Cardiac fibroblast (primary cell): Measurements from ENCODE around the gene EIF2S2.

Source experiments
- DNase-seq, 2 donors: peaks; one replicate each; pipeline versions ENCODE4 v3.0.0 to v3.0.0-alpha.2; 2010; ENCODE audit warnings: low read depth in 2 of 2
- H3K4me3 ChIP-seq, 2 donors: replicated peaks in 1 of 2; 1 replicate in 1 of 2; 2 replicates in 1 of 2; pipeline ENCODE4 v1.5.1; 2011; ENCODE audit warnings: low read depth in 2 of 2, low read length in 2 of 2, mild to moderate bottlenecking in 2 of 2, moderate library complexity in 1 of 2
- TF ChIP-seq, protein P1 (sequence below): IDR thresholded peaks from one replicate; pipeline ENCODE4 v1.5.1; 2011; ENCODE audit warnings: low read depth, mild to moderate bottlenecking, low read length, inconsistent platforms

EIF2S2 gene

DNA sequence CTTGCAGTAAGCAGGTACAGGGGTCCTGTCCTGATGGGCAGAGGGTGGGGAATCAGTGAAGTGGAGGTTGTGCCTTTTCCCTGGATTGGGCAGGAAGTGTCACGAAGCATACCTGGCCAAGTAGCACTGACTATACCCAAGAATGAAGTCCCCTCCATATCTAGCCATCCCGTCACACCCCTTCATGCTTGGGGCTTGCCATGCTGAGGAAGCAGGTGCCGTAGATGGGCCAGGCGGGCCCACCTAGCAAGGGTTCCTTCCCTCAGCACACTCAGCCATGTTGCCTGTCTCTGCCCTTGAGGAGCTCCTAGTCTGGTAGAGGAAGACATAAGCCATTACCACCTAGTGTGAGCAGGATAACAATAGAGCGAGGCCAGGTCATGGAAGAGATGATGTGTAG, 33.5 kb downstream of the EIF2S2 start:
- TF ChIP-seq, protein P1, sequence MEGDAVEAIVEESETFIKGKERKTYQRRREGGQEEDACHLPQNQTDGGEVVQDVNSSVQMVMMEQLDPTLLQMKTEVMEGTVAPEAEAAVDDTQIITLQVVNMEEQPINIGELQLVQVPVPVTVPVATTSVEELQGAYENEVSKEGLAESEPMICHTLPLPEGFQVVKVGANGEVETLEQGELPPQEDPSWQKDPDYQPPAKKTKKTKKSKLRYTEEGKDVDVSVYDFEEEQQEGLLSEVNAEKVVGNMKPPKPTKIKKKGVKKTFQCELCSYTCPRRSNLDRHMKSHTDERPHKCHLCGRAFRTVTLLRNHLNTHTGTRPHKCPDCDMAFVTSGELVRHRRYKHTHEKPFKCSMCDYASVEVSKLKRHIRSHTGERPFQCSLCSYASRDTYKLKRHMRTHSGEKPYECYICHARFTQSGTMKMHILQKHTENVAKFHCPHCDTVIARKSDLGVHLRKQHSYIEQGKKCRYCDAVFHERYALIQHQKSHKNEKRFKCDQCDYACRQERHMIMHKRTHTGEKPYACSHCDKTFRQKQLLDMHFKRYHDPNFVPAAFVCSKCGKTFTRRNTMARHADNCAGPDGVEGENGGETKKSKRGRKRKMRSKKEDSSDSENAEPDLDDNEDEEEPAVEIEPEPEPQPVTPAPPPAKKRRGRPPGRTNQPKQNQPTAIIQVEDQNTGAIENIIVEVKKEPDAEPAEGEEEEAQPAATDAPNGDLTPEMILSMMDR: no peak
- no peak for DNase-seq
- no peak overlapping the region for H3K4me3 ChIP-seq

DNA sequence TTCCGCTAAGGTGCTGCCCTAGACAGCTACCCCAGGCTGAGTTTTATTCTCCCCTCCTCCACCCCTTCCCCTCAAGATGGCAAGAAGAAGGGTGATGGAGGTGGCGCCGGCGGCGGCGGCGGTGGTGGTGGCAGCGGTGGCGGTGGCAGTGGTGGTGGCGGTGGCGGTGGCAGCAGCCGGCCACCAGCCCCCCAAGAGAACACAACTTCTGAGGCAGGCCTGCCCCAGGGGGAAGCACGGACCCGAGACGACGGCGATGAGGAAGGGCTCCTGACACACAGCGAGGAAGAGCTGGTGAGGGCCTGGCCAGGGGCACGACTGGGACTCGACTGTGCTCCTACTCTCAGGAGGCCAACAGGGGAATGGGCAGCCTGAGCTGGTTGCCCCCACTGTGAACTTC, 35.1 kb downstream of the EIF2S2 start:
- H3K4me3 ChIP-seq: no peak overlapping the region
- TF ChIP-seq, protein P1: no peak
- no peak for DNase-seq

DNA sequence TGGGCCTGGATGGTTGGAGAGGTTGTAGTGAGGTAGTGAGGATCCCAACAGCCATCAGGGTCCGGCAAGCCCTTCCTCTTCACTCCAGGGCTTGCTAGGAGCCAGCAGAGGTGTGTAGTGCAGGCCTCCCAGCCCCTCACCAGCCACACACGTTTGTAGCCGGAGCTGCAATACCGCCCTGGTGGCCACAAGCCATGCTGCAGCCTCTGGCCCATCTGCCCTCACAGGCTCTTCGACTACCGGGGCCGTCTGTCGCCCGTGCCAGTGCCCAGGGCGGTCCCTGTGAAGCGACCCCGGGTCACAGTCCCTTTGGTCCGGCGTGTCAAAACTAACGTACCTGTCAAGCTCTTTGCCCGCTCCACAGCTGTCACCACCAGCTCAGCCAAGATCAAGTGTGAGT, 36.4 kb downstream of the EIF2S2 start:
- no peak overlapping the region for H3K4me3 ChIP-seq
- no peak for DNase-seq
- TF ChIP-seq, protein P1: peak; percentile 17

DNA sequence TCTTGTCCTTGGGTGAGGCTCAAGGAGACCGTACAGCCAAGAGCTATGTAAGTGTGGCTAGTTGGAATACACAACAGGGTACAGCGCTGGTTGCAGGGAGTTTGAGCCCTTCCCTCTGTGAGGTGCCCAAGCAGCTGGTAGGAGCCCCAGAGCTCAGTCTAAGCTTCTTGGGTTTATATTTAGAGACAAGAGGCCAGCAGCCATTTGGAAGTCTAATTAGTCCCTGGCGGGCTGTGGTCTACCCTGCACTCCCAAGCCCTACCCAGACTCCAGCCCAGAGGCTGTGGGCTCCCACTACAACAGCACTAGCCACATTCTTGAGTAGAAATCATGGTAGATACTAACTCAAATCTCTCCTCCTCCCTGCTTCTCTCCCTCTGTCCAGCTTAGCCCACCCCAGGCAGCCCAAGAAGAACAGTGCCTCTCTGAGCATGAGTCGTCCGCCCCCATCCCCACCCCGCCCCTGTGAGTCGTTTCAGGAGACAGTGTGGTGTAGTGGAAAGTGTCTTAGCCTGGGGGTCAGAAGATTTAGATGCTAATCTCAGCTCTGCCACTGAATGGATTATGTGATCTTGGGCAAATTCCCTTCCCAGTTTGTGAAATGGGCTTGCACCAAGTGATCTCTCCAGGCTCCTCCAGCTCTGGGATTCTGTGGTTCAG, 37.8 kb downstream of the EIF2S2 start:
- DNase-seq: no peak
- TF ChIP-seq, protein P1: no peak
- H3K4me3 ChIP-seq: no peak overlapping the region

DNA sequence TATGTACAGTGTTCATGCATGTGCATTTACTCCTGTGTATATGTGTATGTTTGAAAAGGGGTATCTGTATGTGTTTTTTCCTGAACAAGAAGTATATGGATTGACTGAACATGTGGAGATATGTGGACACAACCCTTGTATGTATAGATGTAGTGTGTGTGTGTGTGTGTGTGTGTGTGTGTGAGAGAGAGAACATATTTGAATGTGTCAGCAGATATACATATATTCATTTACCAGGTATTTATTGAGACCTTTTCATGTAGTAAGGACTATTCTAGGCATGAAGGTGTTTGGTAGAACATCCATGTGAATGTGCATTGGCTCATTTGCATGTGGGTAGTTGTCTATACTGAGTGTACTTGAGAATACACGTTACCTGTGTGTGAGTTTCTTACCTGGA, 39.3 kb downstream of the EIF2S2 start:
- no peak overlapping the region for H3K4me3 ChIP-seq
- TF ChIP-seq, protein P1: no peak
- no peak for DNase-seq

DNA sequence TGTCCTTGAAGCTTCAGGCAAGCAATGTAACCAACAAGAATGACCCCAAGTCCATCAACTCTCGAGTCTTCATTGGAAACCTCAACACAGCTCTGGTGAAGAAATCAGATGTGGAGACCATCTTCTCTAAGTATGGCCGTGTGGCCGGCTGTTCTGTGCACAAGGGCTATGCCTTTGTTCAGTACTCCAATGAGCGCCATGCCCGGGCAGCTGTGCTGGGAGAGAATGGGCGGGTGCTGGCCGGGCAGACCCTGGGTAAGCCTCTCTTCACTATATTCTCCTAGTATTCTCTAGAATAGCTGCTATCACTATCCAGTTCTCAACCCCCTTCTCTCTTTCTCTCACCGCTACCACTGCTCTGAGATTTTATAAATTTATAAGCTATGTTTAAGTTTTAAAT, 40.0 kb downstream of the EIF2S2 start:
- H3K4me3 ChIP-seq: no peak overlapping the region
- TF ChIP-seq, protein P1: no peak
- DNase-seq: no peak

DNA sequence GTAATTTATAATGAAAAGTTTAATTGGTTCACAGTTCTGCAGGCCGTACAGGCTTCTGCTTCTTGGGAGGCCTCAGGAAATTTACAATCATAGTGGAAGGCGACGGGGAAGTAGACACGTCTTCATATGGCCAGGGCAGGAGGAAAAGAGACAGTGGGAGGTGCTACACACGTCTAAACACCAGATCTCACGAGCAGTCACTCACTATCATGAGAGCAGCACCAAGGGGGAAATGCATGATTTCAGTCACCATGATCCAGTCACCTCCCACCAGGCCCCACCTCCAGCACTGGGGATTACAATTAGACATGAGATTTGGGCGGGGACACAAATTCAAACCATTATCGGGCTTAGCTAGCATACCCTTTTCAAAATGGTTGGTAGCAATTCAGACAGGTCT, 41.2 kb downstream of the EIF2S2 start:
- no peak for DNase-seq
- H3K4me3 ChIP-seq: no peak overlapping the region
- TF ChIP-seq, protein P1: no peak
